NK-92 (cell line): ENCODE data around the gene KANTR.

Experiments used
- DNase-seq: peaks from one replicate; lab custom pipeline; 2025; ENCODE audit not compliant: unreplicated experiment; lab: John Stamatoyannopoulos, UW

Gene KANTR, protein sequence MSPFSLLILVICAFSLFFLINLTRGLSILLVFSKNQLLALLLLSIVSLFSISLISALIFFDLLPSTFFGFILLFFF

DNA sequence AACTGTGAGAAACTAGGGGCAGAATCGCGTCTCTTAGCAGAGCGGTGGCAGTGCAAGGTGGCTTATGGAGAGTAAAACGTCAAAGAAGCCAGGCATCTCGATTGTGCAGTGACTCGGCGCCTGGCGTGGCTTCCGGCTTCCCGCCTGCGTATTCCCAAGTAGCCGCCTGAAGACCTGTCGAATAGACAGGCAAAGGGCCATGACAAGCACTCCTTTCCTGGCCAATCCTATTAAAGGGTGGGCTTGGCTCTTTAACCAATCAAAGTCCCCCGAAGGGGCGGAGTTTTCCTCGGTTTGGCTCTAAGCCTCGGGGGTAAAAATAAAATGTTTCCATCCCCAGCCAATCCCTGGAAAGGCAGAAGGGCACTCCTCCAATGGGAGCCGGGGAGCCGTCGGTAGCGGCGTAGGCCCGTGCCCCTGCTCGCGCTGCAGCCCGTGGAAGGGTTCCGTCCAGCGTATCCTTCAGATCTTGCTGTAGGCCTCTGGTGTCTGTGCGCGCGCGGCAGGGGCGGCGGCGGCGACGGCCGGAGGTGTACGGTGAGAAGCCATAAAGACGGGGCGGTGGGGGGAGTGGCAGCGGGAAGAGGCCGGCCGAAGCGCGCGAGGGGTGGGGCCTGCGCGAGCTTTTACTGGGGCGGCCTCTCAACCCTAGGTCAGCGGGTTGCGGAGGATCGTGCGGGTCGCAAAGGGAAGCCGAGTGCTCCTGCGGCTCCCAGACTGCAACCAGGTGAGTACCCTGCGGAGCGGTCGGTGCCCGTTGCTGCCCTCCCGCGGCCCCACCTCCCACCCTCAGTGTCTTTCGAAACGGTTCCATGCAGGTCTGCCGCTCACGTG is at the start of gene KANTR:
KANTR (plus strand) TSS at position 395 of the 834 bp plus-strand sequence. CDS start 30,131 bp downstream, outside the sequence.
- no peak for DNase-seq

DNA sequence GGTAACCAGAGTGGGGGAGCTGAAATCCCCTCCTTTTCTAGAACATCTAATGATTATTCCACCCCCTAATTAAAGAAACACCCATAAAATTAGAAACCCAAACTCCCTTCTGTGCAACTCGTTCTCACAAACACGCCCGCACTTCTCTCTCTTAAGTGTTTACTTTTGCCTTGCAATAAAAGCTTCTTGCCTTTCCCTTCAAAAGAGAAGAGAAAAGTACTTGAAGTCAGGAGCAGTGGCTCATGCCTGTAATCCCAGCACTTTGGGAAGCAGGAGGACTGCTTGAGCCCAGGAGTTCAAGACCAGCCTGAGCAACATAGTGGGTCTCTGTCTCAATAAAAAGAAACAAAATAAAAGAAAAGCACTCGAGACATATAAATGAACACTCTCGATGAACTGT is 48.9 kb upstream of the KANTR start:
- DNase-seq, result no peak

DNA sequence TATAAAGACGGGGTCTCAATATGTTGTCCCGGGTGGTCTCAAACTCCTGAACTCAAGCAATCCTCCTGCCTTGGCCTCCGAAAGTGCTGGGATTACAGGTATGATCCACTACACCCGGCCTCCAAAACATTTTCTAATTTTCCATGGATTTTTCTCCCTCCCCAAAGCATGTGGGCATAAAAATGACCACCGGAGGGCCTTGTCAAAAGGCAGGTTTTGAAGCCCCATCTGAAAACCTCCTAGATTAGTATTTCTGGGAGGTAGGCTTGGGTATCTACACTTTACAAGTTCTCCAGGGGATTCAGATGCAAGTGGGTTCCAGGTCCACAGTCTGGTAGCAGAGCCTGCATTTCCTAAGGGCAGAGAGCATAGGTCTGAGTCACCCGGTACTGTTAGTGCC is 46.7 kb upstream of the KANTR start:
- DNase-seq, result no peak

DNA sequence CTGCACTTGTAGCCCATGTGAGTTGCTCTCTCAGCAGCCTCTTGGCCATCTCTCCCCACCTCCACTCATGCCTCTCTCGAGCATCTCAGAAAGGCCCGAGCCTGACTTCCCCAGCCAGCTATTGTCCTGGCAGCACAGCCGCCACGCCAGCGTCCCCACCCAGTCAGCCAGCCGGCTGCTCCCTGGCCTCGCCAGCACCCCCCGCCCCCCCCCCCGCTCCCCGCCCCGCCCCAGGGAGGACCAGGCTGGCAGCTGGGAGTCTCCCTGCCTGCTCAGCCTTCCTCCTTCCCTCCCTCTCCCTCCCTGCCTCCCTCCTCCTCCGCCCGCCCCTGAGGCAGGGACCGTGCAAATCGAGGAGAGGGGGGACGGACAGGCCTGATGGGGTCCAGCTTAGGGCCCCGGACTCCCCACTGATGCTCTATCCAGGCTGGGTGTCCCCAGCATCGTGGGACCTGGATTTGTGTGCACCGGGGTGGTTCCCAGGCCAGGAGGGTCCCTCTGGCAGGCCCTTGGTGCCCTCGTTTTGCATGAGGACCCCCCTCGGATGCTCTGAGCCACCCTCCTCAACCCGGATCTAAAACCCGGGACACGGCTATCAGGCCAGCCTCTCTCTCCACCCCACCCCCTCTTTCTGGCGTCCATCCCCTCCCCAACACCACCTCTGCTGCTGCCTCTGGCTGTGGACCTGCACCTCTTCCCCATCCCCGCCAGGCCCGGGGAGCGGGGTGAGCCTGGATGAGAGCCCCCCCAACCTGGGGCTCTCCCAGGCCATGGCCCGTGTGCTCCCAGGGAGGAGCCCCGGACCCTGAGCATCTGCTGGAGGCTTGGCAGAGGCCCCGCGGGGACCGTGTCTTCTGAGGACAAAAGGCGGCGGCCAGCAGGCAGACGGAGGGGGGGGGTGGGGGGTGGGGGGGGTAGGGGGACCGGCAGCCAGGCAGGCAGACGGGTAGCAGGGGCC is 45.5 kb upstream of the KANTR start, which contains the start of gene GPR173:
GPR173 (plus strand) TSS at position 621 of the 958 bp plus-strand sequence. CDS start 27,833 bp downstream, outside the sequence.
- no peak for DNase-seq

DNA sequence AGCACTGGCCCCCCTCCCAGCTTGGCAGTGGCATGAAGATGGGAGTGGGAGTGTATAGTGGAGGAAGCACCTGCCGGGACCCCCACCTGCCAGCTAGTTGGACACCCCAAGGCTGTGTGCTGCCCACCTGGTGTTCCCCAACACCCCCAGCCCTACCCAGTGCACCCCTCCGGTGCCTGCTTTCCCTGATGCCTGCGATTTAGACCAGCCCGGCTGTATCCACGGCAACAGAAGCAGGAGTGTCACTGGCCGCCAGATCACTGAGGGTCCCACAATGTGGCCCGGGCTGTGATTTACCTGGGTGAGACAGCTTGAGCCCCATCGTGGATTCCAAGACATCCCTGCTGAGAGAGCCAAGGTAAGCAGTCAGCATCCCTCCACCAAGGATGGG is 44.8 kb upstream of the KANTR start:
- DNase-seq, result no peak

DNA sequence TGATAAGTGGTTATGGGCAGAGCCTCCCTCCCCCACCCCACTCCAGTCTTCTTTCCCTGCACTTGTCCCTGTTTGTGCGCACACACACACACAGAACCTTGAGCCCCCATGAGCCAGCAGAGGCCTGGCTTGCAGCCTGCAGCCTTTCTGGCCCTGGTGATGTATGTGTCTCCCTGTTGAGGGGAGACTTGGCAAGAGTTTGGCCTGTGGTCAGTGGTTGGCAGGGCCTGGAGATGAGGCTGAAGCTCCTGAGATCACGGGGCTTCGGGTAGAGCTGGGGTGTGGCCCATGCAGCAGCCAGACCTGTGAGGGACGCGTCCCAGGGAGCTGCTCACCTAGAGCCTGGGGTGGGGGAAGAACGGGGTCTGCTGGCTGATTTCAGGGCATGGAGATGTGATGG is 43.1 kb upstream of the KANTR start:
- DNase-seq, result no peak

DNA sequence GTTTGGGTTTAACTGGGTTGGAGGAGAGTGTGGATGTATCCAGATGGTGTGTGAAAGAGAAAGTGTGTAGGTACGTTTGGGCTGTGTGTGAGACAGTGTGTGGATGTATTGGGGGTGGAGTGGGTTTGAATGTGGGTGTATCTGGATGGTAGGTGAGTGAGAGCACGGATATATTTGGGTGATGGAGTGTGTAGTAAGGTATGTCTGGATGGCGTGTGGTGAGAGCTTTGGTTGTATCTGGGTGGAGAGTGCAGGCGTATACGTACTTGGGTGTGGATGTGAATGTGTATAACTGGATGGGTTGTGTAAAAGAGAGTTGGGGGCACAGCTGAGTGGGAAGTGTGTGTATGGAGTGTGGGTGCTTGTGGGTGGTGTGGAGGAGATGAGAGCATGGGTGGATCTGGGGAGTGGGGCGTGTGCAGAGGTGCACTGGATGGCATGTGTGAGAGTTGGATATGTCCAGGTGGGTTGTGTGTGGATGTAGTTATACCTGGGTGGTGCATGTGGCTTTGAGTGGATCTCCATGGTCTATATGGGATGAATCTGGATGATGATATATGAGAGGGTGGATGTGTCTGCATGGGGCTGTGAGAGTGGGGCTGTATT is 38.6 kb upstream of the KANTR start:
- no peak for DNase-seq

DNA sequence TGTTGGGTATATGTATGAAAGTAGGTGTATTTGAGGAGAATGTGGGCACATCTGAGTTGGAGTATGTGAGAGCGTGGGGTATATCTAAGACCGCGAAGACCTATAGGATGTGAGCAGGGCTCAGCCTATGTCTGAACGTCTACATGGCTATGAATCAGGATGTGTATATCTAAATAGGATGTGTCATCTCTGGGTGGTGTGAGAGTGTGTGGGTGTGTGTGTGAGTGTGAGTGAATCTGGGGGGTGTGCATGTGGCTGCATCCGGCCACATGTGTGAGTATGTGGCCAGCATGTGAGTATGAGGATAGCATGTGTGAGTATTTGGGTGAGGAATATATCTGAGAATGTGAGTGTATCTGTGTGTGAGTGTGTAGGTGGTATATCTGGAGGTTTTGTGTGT is 37.6 kb upstream of the KANTR start:
- no peak for DNase-seq

DNA sequence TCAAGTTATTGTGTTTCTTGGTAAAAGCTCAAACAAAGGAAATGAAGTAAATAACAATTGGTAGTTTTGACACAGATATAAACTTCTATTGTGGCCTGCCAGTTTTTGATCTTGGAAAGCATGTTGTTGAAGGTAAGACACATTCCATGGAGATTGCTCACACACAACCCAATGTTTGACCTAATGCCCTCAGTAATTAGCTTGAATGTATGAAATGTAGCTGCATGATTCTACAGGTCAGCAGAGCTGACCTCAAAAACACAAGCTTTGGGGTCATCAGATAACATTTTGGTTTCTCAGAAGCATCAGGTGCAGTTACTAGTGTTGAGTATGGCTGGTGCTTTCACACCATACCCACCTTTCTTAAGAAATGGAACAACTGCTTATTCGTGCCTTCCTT is 28.8 kb upstream of the KANTR start:
- DNase-seq, result no peak

DNA sequence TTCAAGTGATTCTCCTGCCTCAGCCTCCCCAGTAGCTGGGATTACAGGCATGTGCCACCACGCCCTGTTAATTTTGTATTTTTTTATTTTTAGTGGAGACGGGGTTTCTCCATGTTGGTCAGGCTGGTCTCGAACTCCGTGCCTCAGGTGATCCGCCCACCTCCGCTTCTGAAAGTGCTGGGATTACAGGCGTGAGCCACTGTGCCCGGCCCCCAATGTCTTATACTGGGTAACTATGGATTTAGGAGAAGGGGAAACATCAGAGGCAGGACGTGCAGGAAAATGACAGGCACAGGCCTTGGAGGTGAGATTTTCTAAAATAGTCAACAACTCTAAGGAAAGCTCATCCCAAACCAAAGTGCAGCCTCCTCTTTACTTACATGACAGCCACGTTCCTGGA is 22.9 kb upstream of the KANTR start:
- DNase-seq, result no peak

DNA sequence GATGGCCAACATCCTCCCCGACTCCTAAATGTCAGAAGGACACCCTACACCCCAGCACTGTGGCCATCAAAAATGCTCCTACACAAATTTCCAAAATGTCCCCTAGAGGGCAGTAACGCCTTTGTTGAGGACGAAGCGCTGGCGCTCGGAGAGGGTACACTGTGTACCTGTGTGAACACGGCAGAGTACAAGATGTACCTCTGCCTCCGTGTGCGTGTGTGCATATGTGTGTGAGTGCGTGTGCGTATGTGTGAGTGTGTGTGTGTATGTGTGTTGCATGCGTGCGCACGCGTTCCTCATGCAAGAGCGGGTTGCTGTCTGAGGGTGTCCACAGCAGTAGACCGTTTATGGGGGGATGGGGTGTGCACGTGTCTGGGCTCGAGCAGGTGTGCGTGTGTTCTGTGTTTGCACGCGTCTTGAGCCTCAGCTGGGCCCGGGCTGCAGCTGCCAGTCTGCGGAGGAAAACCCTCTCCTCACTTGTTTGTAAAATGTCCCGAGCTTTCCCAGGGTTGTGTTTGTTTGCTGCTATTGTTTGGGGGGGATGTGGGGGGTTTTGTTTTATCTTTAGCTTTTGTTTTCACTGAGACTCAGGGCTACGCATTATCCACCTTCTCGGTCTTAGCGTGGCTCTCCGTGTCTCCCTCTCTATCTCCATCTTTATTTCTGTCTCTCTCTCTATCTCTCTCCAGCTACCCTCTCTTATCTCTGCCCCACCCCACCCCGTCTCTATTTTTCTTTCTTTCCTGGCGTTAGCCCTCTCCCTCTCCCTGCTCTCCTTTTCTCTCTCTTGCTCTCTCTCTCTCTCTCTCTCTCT is 22.1 kb upstream of the KANTR start:
- DNase-seq, result no peak

DNA sequence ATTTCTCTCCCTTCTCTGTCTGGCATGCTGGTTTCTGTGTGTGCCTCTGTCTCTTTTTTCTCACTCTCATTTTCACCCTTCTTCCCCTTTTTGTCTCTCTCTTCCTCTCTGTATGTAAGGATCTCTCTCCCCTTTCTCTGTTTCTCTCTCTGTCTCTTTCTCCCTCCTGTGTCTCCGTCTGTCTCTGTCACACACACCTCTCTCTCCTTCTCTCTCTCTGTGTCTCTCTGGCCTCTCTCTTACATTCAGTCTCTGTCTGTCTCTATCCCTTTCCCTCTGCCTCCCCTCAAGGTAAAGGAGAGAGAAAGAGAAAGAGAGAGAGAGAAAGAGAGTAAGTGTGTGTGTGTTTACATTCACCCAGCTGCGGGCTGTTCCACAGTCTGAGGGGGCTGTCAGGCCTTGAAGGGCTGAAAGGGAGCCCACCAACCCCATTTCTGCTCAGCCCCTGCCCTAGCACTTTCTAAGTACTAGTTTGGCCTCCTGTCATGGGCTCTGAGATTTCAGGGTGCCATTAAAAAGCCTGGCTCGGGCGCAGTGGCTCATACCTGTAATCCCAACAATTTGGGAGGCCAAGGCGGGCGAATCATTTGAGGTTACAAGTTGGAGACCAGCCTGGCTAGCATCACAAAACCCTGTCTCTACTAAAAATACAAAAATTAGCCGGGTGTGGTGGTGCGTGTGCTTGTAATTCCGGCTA is 21.4 kb upstream of the KANTR start:
- DNase-seq, result no peak

DNA sequence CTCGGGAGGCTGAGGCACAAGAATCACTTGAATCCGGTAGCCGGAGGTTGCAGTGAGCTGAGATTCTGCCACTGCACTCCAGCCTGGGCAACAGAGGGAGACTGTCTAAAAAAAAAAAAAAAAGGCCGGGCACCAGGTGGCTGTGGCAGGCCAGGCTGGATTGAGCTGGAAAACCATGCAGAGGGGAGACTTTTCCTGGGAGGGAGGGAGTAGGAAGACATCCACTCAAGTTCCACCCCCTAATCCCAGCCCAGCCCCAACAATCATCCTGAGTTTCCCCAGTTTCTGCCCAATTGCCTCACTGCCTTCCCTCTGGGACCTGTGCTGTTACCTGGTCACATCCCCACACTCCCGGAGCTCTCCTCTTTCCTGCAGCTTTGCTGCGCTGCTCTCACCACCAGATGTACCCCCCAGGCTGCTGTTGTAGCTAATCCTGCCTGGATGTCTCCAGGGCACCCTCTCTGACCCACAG is 20.8 kb upstream of the KANTR start:
- DNase-seq, result no peak

DNA sequence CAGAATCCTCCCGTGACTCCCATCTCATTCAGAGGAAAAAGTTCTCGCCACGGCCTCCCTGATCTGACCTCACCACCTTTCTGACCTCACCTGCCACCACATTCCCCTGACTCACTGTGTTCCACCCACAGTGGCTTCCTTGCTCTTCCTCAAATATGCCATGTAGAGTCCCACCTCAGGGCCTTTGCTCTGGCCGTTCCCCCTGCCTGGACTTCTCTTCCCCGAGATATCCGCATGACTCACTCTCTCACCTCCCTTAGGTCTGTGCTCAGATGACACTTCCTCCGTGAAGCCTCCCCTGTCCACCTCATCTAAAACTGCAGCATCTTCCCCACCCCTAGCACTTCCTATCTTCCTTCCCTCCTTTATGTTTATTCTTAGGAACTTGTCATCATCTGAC is 18.9 kb upstream of the KANTR start:
- no peak for DNase-seq

DNA sequence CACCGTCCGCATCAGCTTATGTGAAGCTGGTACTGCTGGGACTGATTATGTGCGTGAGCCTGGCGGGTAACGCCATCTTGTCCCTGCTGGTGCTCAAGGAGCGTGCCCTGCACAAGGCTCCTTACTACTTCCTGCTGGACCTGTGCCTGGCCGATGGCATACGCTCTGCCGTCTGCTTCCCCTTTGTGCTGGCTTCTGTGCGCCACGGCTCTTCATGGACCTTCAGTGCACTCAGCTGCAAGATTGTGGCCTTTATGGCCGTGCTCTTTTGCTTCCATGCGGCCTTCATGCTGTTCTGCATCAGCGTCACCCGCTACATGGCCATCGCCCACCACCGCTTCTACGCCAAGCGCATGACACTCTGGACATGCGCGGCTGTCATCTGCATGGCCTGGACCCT is 17.3 kb upstream of the KANTR start:
- no peak for DNase-seq

DNA sequence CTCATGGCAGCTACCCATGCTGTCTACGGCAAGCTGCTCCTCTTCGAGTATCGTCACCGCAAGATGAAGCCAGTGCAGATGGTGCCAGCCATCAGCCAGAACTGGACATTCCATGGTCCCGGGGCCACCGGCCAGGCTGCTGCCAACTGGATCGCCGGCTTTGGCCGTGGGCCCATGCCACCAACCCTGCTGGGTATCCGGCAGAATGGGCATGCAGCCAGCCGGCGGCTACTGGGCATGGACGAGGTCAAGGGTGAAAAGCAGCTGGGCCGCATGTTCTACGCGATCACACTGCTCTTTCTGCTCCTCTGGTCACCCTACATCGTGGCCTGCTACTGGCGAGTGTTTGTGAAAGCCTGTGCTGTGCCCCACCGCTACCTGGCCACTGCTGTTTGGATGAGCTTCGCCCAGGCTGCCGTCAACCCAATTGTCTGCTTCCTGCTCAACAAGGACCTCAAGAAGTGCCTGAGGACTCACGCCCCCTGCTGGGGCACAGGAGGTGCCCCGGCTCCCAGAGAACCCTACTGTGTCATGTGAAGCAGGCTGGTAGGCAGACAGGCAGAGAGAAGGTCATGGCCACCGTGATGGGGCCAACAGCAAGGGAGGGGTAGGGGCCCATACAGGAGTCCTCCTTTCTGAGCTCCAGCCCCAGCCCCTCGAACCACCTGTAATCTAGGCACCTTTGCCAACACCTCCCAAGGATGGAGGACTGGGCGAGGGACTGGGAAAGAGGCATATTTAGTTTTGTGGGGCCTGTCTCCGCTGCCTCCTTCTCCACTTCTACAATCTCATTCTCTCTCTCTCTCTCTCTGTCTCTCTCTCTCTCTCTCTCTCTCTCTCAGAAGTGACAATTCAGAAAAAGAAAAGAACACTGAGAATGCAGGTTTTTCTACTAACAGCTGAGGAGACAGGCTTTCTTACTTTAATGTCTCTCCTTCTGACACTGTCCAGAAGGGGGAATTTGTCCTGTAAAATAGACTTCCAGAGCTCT is 16.4 kb upstream of the KANTR start:
- no peak for DNase-seq

DNA sequence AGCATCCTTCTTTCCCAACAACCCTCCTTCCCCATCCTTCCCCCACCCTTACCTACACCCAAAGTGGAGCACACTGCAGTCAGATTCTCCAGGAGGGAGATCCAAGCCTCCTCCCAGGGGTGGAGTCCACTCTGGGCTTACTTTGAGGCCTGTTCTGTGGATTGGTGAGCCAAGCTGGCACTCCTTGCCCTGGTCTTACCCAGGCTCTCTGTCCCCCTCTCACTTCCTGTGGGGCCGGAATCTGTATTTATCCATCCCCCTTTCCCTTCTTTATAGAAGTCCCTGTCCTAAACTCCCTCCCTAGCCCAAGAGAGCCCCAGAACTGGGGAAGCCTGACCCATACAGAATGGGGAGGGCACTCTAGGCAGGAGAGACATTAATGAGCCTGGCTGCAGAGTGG is 15.0 kb upstream of the KANTR start:
- DNase-seq, result no peak
